ENCODE results near the gene KSR1. TPM values are rescaled to one million over a fixed set of nuclear protein-coding genes. Genes with fewer than 3 reads are reported as not detected.
A peak's percentile ranks its signal among the peaks of the same experiment; 100 is the strongest.

The KSR1 gene
- total RNA-seq, 2 donors from 2014 or later, result 99.9 to 142 TPM

GRCh38 chr17:27488231-27488630 lies 32.0 kb downstream of the KSR1 start:
- TF ChIP-seq CTCF (IDR thresholded peaks at IDR 0.05) (no peak), POLR2A (IDR thresholded peaks at IDR 0.05) (no peak)
- H3K4me1 ChIP-seq, result peaks cover 40% of the 10 kb centered on the region
- H3K27ac ChIP-seq, result no peak overlapping the region
- intact Hi-C loops (cut with DNase I), result loop anchor here (10.0 kb wide), 1 partner anchor 97 kb away; no protein-coding TSS in a partner anchor
- ATAC-seq (no peak), DNase-seq (no peak)
- no peaks in the 10 kb centered on the region for H3K27me3 ChIP-seq
- H3K9me3 ChIP-seq, result no peaks in the 10 kb centered on the region
- H3K4me3 ChIP-seq, result no peak overlapping the region
- H3K36me3 ChIP-seq (replicated peaks in 1 of 2; ENCODE audit: insufficient read depth in 1 of 2, low read depth in 2 of 2), result no peaks in the 10 kb centered on the region

- TF ChIP-seq POLR2A (IDR thresholded peaks at IDR 0.05) (no peak), CTCF (IDR thresholded peaks at IDR 0.05) (no peak)
- WGBS, 2 donors, result 45 to 46% methylated on average over 6 to 7 of the region's 7 CpGs
- peak; percentile 22 for ATAC-seq
- Histone ChIP-seq H3K36me3 (replicated peaks in 1 of 2; ENCODE audit: insufficient read depth in 1 of 2, low read depth in 2 of 2) (no peaks in the 10 kb centered on the region), H3K4me1 (peaks cover 49% of the 10 kb centered on the region), H3K27me3 (no peaks in the 10 kb centered on the region), H3K27ac (peak overlapping the region in 1 of 4 donors; percentile 15), H3K4me3 (no peak overlapping the region), H3K9me3 (no peaks in the 10 kb centered on the region)
- intact Hi-C loops (cut with DNase I), result loop anchor here (10.0 kb wide), 1 partner anchor 96 kb away; no protein-coding TSS in a partner anchor
- peak in 2 of 4 donors; percentile 56 to 65 for DNase-seq
Observed at GRCh38 chr17:27489045-27489715, 32.9 kb downstream of the KSR1 start.

- 79 to 87% methylated on average over 4 of the region's 4 CpGs for WGBS, 2 donors
- H3K4me1 ChIP-seq, result peaks cover 62% of the 10 kb centered on the region
- H3K4me3 ChIP-seq, result no peak overlapping the region
- no peaks in the 10 kb centered on the region for H3K9me3 ChIP-seq
- ATAC-seq (no peak), DNase-seq (no peak)
- no peaks in the 10 kb centered on the region for H3K27me3 ChIP-seq
- no peaks in the 10 kb centered on the region for H3K36me3 ChIP-seq (replicated peaks in 1 of 2; ENCODE audit: insufficient read depth in 1 of 2, low read depth in 2 of 2)
- no peak for TF ChIP-seq CTCF (IDR thresholded peaks at IDR 0.05)
- TF ChIP-seq POLR2A (IDR thresholded peaks at IDR 0.05), result no peak
- intact Hi-C loops (cut with DNase I), result no loop called here
- peak overlapping the region in 1 of 4 donors; percentile 7 for H3K27ac ChIP-seq
Observed at GRCh38 chr17:27490391-27490790, 34.1 kb downstream of the KSR1 start.

- ATAC-seq (no peak), DNase-seq (peak; percentile 35 to 48 (median 40))
- no peaks in the 10 kb centered on the region for H3K27me3 ChIP-seq
- intact Hi-C loops (cut with DNase I), result no loop called here
- peak overlapping the region; percentile 40 to 99 (median 95) for H3K27ac ChIP-seq
- no peak overlapping the region for H3K4me3 ChIP-seq
- H3K36me3 ChIP-seq (replicated peaks in 1 of 2; ENCODE audit: insufficient read depth in 1 of 2, low read depth in 2 of 2), result no peaks in the 10 kb centered on the region
- 34 to 35% methylated on average over 12 of the region's 12 CpGs for WGBS, 2 donors
- peaks cover 75% of the 10 kb centered on the region for H3K4me1 ChIP-seq
- TF ChIP-seq POLR2A (IDR thresholded peaks at IDR 0.05), result peak in 1 of 3 donors; percentile 14
- TF ChIP-seq CTCF (IDR thresholded peaks at IDR 0.05), result no peak
- H3K9me3 ChIP-seq, result no peaks in the 10 kb centered on the region
Observed at GRCh38 chr17:27491713-27492190, 35.5 kb downstream of the KSR1 start.

GRCh38 chr17:27492470-27492869 lies 36.2 kb downstream of the KSR1 start:
- H3K36me3 ChIP-seq (replicated peaks in 1 of 2; ENCODE audit: insufficient read depth in 1 of 2, low read depth in 2 of 2), result no peaks in the 10 kb centered on the region
- peaks cover 82% of the 10 kb centered on the region for H3K4me1 ChIP-seq
- H3K9me3 ChIP-seq, result no peaks in the 10 kb centered on the region
- WGBS, 2 donors, result 70 to 73% methylated on average over 3 of the region's 3 CpGs
- H3K4me3 ChIP-seq, result no peak overlapping the region
- H3K27ac ChIP-seq, result peak overlapping the region; percentile 94 to 99 (median 97)
- no peak for TF ChIP-seq POLR2A (IDR thresholded peaks at IDR 0.05)
- no peak for TF ChIP-seq CTCF (IDR thresholded peaks at IDR 0.05)
- ATAC-seq (no peak), DNase-seq (no peak)
- intact Hi-C loops (cut with DNase I), result no loop called here
- no peaks in the 10 kb centered on the region for H3K27me3 ChIP-seq
